ENCODE measurements around the gene LMF1.
A peak's percentile ranks its signal among the peaks of the same experiment; 100 is the strongest.
"Not testable (repeated sequence)": the region's sequence is repeated elsewhere in the genome, so short reads cannot be mapped to it uniquely, and the experiment has no call there.

LMF1 gene

GRCh38 chr16:892536-893255 lies 78.1 kb downstream of the LMF1 start:
- DNase-seq (ENCODE audit: low read depth): peak; percentile 9

- no peak for DNase-seq (ENCODE audit: low read depth)
These were observed 78.8 kb downstream of the LMF1 start for GRCh38 chr16:892006-892405.

- DNase-seq (ENCODE audit: low read depth): no peak
These were observed 79.4 kb downstream of the LMF1 start for GRCh38 chr16:891353-891740.

DNA sequence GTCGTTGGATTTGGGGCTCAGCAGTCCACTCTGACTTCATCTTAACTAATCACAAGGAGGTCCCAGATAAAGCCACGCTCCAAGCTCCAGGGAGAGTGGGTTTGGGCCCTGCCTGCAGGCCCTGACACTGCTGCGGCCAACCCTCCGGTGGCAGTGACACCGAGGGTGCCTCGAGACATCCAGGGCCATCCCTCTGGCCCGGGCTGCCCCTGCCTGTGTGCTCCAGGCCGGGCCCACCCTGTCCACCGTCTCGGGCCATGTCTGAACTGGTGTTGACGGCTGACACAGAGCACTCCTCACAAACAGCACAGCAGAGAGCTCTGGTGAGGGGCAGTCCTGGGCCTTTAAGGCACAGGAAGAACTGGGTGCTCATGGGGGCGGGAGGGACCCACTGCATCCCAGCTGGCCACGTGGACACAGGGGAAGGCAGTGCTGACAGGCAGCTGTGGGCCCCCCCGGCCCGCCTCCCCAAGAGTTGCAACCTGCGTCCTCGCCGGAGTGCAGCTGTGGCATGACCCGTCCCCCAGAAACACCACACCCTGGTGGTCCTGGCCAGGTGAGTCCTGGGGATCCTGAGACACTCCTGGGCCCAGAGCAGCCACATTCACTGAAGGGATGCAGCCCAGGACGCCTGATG lies 80.0 kb downstream of the LMF1 start:
- no peak for DNase-seq (ENCODE audit: low read depth)

GRCh38 chr16:890217-890616 lies 80.6 kb downstream of the LMF1 start:
- no peak for DNase-seq (ENCODE audit: low read depth)

DNA sequence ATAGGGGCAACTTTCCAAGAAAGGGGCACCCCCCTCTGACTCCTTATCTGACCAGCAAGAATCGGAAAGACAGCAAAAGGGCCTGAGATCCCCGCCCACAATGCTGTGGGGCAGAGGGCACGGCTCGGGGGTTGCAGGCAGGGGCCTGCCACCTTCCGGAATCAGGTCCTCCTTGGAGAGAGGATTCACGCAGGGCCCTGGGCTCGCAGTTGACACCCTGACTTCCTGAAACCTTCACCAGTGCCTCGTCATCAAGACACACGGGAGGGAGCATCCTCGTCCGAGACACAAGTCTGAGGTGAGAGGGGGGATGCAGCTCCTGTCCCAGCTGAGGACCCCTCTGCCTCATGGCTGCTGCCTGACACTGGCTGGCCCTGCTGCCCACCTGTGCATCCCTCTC lies 81.2 kb downstream of the LMF1 start:
- DNase-seq (ENCODE audit: low read depth): no peak

- no peak for DNase-seq (ENCODE audit: low read depth)
These were observed 81.7 kb downstream of the LMF1 start for GRCh38 chr16:888901-889570.

DNA sequence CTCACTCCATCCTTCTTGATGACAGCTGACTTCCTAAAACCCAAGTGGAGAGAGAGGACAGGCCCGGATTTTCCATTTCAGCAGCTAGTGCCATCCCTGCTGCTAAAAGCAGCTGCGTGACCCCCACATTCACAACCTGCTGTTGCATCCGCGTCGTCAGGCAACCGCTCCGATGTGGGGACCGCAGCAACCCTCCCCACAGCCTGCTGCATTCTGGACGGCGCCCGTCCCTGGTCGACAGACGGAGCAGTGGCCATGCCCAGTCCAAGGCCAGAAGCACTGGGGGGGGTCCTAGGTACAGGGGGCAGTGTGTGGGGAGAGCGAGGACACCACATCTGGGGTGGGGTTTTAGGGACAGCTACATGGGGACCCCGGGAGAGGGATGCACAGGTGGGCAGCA lies 82.3 kb downstream of the LMF1 start:
- not testable (repeated sequence) for DNase-seq (ENCODE audit: low read depth)

GRCh38 chr16:887846-888245 lies 82.9 kb downstream of the LMF1 start:
- DNase-seq (ENCODE audit: low read depth): no peak

DNA sequence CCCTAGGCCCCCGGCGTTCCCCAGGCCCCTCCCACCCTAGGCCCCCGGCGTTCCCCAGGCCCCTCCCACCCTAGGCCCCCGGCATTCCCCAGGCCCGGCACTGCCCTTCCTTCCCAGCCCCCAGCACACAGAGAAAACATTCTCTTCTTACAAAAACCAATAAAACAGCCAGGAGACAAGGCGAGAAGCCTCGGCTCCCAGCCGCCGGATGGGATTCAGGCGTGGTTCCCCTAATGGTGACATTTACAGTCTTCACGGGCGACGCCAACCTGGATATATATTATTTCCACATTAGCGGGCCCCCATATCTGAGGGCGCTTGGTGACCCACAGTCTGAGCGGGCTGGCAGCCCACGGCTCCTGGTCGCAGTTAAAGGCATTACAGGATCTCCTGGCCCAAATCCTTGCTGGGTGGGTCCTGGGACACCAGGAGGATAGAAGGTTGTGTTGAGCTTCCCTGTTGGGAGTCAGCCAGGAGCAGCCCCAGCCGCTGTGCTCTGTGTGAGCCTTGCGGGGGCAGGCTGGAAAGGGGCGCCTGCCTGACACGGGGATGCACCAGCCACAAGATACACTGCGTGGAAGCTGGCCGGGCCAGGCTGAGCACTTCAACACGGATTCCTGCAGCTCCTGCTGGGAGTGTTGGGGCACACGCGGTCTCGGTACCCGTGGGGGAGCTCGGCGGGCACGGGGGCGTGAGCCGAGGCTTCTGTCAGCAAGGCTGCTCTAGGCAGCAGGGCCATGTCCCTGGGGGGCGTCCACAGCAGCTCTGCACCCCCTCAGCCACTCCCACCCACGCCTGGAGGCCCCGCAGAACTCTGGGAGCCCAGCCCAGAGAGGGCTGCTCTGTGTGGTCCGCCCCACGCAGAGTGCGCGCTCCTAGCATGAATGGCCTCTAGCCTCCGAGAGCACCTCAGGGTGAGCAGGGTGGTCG lies 83.7 kb downstream of the LMF1 start:
- no peak for DNase-seq (ENCODE audit: low read depth)

DNA sequence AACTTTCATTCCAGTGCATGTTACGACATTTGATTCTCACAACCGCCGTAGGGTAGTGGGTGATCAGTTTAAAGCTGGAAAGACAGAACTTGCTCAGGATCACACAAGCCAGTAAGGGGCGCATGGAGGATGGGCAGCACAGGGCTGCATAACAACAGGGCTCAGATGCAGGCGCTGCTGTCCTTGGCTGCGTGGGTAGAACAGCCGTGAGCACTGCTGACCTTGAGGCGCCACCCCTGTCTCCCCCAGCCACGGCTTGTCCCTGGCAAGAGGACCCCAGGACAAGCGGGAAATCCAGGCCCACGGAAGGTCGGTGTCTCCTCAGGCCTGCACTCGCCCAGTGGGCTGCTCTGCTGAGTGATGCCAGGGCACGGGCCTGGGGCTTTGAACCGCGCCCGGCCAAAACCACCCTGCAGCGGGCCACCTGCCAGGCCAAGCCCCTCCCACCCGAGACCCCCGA lies 84.7 kb downstream of the LMF1 start:
- DNase-seq (ENCODE audit: low read depth): no peak

DNA sequence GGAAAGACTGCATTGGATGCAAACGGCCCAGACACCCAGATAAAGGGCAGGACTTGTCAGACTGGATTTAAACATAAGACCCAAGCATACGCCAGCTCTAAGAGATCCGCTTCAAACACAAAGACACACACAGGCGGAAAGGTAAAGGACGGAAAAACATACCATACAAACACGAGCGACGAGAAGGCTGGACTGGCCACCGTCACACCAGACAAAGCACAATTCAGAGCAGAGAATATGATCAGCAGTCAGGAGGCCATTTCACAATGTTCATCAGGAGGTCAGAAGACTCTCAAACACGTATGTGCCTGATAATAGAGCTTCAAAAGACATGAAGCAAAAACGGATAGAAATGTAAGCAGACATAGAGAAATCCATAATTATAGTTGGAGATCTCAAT lies 85.4 kb downstream of the LMF1 start:
- DNase-seq (ENCODE audit: low read depth): no peak

- DNase-seq (ENCODE audit: low read depth): no peak
These were observed 86.6 kb downstream of the LMF1 start for GRCh38 chr16:884232-884631.

DNA sequence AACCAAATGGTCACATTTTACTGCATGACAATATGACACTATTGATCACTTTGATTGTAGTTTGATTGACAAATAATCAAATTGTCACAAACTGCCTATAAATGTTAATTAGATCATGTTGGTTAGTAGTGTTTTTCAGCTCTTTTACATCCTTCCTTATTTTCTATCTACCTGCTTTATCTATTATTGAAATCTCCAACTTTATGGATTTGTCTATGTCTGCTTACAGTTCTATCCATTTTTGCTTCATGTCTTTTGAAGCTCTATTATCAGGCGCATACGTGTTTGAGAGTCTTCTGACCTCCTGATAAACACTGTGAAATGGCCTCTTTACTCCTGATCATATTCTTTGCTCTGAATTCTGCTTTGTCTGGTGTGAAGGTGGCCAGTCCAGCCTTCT lies 87.0 kb downstream of the LMF1 start:
- no peak for DNase-seq (ENCODE audit: low read depth)

DNA sequence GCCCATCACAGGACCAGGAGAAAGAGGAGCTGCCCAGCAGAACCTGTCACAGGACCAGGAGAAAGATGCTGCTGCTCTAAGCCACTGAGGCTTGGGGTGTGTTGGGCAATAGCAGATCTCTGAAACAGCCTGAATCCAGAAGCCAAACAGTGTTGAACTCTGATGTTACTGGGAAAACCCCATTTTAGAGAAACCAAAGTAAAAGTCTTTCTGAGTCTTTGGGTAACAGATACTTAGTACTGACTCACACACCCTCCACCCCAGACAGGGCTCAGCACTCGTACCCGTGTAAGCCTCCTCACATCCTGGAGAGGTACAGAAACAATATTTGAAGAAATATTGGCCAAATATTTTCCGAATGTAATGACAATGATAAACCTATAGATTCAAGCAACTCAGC lies 87.4 kb downstream of the LMF1 start:
- no peak for DNase-seq (ENCODE audit: low read depth)

- DNase-seq (ENCODE audit: low read depth): not testable (repeated sequence)
These were observed 88.1 kb downstream of the LMF1 start for GRCh38 chr16:882671-883070.

DNA sequence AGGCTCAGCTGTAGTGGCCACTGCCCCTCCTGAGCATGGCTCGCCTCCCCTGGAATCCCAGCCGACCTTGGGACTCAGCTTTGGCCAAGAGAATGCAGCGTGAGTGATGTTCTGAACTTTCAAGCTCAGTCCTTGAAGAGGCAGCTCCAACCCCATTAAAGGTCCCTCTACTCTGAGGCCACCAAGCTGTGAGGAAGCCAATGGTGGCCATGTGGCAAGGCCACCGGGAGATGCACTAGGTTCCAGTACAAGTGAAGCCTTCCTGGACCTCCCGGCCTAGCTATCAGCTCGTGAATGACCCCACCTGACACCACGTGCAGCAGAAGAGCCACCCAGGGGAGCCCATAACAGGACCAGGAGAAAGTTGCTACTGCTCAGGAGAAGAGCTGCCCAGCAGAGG lies 88.5 kb downstream of the LMF1 start:
- DNase-seq (ENCODE audit: low read depth): no peak

- no peak for DNase-seq (ENCODE audit: low read depth)
These were observed 89.3 kb downstream of the LMF1 start for GRCh38 chr16:881219-882097.

- no peak for DNase-seq (ENCODE audit: low read depth)
These were observed 90.2 kb downstream of the LMF1 start for GRCh38 chr16:880471-881171.

GRCh38 chr16:879986-880385 lies 90.8 kb downstream of the LMF1 start:
- no peak for DNase-seq (ENCODE audit: low read depth)

- no peak for DNase-seq (ENCODE audit: low read depth)
These were observed 91.3 kb downstream of the LMF1 start for GRCh38 chr16:879461-879861.
